OCI-LY7 (cell line): ENCODE data around the gene NOVA2.

Experiments
- CTCF ChIP-seq: fragments of 200-600 bp; sonication (generic); conservative IDR thresholded peaks from 2 replicates; pipeline ENCODE4 v1.5.1; 2014; ENCODE audit warnings: mild to moderate bottlenecking, antibody characterized with exemption, low read length, moderate library complexity, mixed read lengths
- EZH2phosphoT487 ChIP-seq: fragments of 200-600 bp; sonication (generic); IDR thresholded peaks from 2 replicates; pipeline ENCODE4 v1.6.1; 2018; ENCODE audit warnings: low read depth, borderline replicate concordance, mild to moderate bottlenecking, mixed run types, antibody characterized with exemption, low read length, moderate library complexity, mixed read lengths

- TF ChIP-seq CTCF (no peak), EZH2phosphoT487 (no peak)
These were observed 5.0 kb downstream of the NOVA2 start for GRCh38 chr19:45968626-45969025.
